ENCODE measurements around the gene WWC2. TPM values are rescaled to one million over a fixed set of nuclear protein-coding genes. Genes with fewer than 3 reads are reported as not detected.

Gene WWC2
- total and polyA plus RNA-seq, 2 experiments from 2014 or later: 50.5 to 74.2 TPM

DNA sequence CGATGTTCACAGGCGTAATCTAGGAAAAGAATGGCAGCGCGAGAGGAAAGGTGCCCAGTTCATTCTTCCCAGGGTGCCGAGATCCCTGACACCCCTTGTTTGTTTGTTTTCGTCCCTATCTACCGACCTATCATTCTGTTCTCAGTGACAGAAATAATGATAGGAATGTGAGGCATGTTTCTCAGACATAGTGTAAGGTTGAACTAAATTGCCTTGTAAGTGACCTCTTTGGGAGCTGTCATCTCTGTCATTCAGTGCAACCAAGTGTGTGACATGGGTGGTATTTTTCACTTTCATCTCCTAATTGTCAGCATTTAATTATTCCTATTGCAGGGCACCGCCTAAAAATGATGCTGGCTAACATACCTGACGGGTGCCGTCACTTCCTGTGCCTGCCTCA lies 196.7 kb downstream of the WWC2 start:
- TF ChIP-seq, protein P1, sequence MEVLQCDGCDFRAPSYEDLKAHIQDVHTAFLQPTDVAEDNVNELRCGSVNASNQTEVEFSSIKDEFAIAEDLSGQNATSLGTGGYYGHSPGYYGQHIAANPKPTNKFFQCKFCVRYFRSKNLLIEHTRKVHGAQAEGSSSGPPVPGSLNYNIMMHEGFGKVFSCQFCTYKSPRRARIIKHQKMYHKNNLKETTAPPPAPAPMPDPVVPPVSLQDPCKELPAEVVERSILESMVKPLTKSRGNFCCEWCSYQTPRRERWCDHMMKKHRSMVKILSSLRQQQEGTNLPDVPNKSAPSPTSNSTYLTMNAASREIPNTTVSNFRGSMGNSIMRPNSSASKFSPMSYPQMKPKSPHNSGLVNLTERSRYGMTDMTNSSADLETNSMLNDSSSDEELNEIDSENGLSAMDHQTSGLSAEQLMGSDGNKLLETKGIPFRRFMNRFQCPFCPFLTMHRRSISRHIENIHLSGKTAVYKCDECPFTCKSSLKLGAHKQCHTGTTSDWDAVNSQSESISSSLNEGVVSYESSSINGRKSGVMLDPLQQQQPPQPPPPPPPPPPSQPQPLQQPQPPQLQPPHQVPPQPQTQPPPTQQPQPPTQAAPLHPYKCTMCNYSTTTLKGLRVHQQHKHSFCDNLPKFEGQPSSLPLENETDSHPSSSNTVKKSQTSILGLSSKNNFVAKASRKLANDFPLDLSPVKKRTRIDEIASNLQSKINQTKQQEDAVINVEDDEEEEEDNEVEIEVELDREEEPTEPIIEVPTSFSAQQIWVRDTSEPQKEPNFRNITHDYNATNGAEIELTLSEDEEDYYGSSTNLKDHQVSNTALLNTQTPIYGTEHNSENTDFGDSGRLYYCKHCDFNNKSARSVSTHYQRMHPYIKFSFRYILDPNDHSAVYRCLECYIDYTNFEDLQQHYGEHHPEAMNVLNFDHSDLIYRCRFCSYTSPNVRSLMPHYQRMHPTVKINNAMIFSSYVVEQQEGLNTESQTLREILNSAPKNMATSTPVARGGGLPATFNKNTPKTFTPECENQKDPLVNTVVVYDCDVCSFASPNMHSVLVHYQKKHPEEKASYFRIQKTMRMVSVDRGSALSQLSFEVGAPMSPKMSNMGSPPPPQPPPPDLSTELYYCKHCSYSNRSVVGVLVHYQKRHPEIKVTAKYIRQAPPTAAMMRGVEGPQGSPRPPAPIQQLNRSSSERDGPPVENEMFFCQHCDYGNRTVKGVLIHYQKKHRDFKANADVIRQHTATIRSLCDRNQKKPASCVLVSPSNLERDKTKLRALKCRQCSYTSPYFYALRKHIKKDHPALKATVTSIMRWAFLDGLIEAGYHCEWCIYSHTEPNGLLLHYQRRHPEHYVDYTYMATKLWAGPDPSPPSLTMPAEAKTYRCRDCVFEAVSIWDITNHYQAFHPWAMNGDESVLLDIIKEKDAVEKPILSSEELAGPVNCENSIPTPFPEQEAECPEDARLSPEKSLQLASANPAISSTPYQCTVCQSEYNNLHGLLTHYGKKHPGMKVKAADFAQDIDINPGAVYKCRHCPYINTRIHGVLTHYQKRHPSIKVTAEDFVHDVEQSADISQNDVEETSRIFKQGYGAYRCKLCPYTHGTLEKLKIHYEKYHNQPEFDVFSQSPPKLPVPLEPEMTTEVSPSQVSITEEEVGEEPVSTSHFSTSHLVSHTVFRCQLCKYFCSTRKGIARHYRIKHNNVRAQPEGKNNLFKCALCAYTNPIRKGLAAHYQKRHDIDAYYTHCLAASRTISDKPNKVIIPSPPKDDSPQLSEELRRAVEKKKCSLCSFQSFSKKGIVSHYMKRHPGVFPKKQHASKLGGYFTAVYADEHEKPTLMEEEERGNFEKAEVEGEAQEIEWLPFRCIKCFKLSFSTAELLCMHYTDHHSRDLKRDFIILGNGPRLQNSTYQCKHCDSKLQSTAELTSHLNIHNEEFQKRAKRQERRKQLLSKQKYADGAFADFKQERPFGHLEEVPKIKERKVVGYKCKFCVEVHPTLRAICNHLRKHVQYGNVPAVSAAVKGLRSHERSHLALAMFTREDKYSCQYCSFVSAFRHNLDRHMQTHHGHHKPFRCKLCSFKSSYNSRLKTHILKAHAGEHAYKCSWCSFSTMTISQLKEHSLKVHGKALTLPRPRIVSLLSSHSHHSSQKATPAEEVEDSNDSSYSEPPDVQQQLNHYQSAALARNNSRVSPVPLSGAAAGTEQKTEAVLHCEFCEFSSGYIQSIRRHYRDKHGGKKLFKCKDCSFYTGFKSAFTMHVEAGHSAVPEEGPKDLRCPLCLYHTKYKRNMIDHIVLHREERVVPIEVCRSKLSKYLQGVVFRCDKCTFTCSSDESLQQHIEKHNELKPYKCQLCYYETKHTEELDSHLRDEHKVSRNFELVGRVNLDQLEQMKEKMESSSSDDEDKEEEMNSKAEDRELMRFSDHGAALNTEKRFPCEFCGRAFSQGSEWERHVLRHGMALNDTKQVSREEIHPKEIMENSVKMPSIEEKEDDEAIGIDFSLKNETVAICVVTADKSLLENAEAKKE (CRISPR knock-in tag; IDR thresholded peaks at IDR 0.05): no peak
- TF ChIP-seq, protein P2, sequence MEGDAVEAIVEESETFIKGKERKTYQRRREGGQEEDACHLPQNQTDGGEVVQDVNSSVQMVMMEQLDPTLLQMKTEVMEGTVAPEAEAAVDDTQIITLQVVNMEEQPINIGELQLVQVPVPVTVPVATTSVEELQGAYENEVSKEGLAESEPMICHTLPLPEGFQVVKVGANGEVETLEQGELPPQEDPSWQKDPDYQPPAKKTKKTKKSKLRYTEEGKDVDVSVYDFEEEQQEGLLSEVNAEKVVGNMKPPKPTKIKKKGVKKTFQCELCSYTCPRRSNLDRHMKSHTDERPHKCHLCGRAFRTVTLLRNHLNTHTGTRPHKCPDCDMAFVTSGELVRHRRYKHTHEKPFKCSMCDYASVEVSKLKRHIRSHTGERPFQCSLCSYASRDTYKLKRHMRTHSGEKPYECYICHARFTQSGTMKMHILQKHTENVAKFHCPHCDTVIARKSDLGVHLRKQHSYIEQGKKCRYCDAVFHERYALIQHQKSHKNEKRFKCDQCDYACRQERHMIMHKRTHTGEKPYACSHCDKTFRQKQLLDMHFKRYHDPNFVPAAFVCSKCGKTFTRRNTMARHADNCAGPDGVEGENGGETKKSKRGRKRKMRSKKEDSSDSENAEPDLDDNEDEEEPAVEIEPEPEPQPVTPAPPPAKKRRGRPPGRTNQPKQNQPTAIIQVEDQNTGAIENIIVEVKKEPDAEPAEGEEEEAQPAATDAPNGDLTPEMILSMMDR (conservative IDR thresholded peaks at IDR 0.05; ENCODE audit: low read depth in 2 of 2): no peak
- TF ChIP-seq ZNF114 (CRISPR knock-in tag; IDR thresholded peaks at IDR 0.05) (no peak), EZH2phosphoT487 (IDR thresholded peaks at IDR 0.05; ENCODE audit: unreplicated experiment) (no peak), POLR2AphosphoS5 (IDR thresholded peaks at IDR 0.05; ENCODE audit: low read depth) (no peak)
- TF ChIP-seq, protein P3, sequence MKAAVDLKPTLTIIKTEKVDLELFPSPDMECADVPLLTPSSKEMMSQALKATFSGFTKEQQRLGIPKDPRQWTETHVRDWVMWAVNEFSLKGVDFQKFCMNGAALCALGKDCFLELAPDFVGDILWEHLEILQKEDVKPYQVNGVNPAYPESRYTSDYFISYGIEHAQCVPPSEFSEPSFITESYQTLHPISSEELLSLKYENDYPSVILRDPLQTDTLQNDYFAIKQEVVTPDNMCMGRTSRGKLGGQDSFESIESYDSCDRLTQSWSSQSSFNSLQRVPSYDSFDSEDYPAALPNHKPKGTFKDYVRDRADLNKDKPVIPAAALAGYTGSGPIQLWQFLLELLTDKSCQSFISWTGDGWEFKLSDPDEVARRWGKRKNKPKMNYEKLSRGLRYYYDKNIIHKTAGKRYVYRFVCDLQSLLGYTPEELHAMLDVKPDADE (IDR thresholded peaks at IDR 0.05): no peak
- Histone ChIP-seq H3K9me2 (ENCODE audit: insufficient read depth) (no peaks in the 10 kb centered on the region), H3K4me3 (no peak overlapping the region), H3K36me3 (ENCODE audit: insufficient read depth) (peaks cover 35% of the 10 kb centered on the region), H3K4me1 (ENCODE audit: insufficient read depth) (no peaks in the 10 kb centered on the region), H3K4me2 (no peak overlapping the region), H2AFZ (no peak overlapping the region), H3K79me2 (replicated peaks; ENCODE audit: insufficient read depth) (no peaks in the 10 kb centered on the region), H4K20me1 (replicated peaks; ENCODE audit: insufficient read depth) (0 out of 2 replicates have a peak, but pooled peaks cover 3% of the 10 kb centered on the region), H3F3A (replicated peaks; ENCODE audit: low read depth) (no peaks in the 10 kb centered on the region), H3K27ac (ENCODE audit: low read depth) (0 out of 2 replicates have a peak overlapping the region, but pooled peaks have one; percentile 9), H3K27me3 (ENCODE audit: insufficient read depth) (no peaks in the 10 kb centered on the region)
- ATAC-seq: no peak
- Mint-ChIP-seq H3K27ac (no peak overlapping the region), H3K27me3 (ENCODE audit: insufficient read depth, low read depth, poor library complexity) (no peaks in the 10 kb centered on the region), H3K36me3 (ENCODE audit: low read depth) (peaks cover 52% of the 10 kb centered on the region), H3K9me3 (no peaks in the 10 kb centered on the region), H3K4me1 (peaks cover 3% of the 10 kb centered on the region), H3K4me3 (no peak overlapping the region)
- DNase-seq (ENCODE audit: low spot score): no peak
